Measurements from ENCODE around the gene UCP2. TPM values are rescaled to one million over a fixed set of nuclear protein-coding genes. Genes with fewer than 3 reads are reported as not detected.

The UCP2 gene
- total RNA-seq, 1 donor from 2014 or later = 12.8 TPM

DNA sequence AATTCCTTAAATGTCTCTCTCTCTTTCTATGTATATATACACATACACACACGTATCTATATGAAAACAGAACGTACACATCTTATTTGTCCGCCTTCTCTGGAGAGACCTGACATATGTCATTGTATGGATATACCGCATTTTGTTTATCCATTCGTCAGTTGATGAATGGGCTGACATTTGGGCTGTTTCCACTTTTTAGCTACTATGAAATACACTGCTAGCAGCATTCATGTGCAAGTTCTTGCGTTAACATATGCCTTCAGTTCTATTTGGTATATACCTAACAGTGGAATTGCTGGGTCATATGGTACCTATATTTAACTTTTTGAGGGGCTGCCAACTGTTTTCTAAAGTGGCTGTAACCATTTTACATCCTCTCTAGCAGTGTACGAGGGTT, 49.9 kb downstream of the UCP2 start:
- Mint-ChIP-seq H3K4me3 (ENCODE audit: unreplicated experiment) (no peak overlapping the region), H3K4me1 (ENCODE audit: unreplicated experiment) (no peaks in the 10 kb centered on the region), H3K27me3 (ENCODE audit: unreplicated experiment) (no peaks in the 10 kb centered on the region), H3K36me3 (ENCODE audit: low read depth, unreplicated experiment) (peaks cover 3% of the 10 kb centered on the region), H3K9me3 (ENCODE audit: unreplicated experiment) (no peaks in the 10 kb centered on the region), H3K27ac (ENCODE audit: unreplicated experiment) (no peak overlapping the region)
- TF ChIP-seq CTCF (IDR thresholded peaks at IDR 0.05; ENCODE audit: unreplicated experiment) = no peak
- no peak for DNase-seq (ENCODE audit: low spot score)

- H3K4me3 Mint-ChIP-seq (ENCODE audit: unreplicated experiment) = no peak overlapping the region
- no peak for DNase-seq (ENCODE audit: low spot score)
- no peaks in the 10 kb centered on the region for H3K27me3 Mint-ChIP-seq (ENCODE audit: unreplicated experiment)
- H3K9me3 Mint-ChIP-seq (ENCODE audit: unreplicated experiment) = no peaks in the 10 kb centered on the region
- no peak for TF ChIP-seq CTCF (IDR thresholded peaks at IDR 0.05; ENCODE audit: unreplicated experiment)
- peaks cover 12% of the 10 kb centered on the region for H3K36me3 Mint-ChIP-seq (ENCODE audit: low read depth, unreplicated experiment)
- H3K4me1 Mint-ChIP-seq (ENCODE audit: unreplicated experiment) = no peaks in the 10 kb centered on the region
- H3K27ac Mint-ChIP-seq (ENCODE audit: unreplicated experiment) = no peak overlapping the region
Observed at GRCh38 chr11:73931951-73932350, 50.7 kb downstream of the UCP2 start.

DNA sequence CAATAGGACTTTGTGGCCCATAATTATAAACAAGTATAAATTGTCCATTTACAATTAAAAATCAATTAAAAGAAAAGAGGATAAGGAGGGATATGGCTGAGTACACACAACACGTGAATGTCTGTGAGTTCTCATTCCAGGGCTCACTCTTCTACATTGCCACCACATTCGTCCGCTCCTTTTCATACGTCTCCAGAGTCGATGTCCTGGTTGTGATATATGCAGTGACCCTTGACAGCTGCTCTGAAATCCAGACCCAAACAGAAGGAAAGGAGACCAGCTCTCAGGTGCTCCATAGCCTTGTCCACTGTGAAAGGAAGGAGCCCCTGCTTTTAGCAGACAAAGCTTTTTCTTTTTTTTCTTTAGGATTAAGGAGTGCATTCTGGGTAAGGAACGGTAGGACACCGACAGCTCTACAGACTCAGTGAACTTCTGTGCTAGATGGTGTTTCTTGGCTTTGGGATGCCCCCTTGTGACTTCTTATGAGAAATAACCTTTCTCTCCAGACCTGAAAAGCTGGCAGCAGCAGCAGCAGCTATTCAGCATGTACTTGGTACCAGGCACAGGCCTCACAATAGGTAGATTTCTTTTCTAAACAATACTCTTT, 51.5 kb downstream of the UCP2 start:
- no peaks in the 10 kb centered on the region for H3K9me3 Mint-ChIP-seq (ENCODE audit: unreplicated experiment)
- no peak overlapping the region for H3K27ac Mint-ChIP-seq (ENCODE audit: unreplicated experiment)
- H3K4me3 Mint-ChIP-seq (ENCODE audit: unreplicated experiment) = no peak overlapping the region
- H3K36me3 Mint-ChIP-seq (ENCODE audit: low read depth, unreplicated experiment) = peaks cover 15% of the 10 kb centered on the region
- DNase-seq (ENCODE audit: low spot score) = peak; percentile 31
- peak; percentile 21 for TF ChIP-seq CTCF (IDR thresholded peaks at IDR 0.05; ENCODE audit: unreplicated experiment)
- no peaks in the 10 kb centered on the region for H3K4me1 Mint-ChIP-seq (ENCODE audit: unreplicated experiment)
- no peaks in the 10 kb centered on the region for H3K27me3 Mint-ChIP-seq (ENCODE audit: unreplicated experiment)

DNA sequence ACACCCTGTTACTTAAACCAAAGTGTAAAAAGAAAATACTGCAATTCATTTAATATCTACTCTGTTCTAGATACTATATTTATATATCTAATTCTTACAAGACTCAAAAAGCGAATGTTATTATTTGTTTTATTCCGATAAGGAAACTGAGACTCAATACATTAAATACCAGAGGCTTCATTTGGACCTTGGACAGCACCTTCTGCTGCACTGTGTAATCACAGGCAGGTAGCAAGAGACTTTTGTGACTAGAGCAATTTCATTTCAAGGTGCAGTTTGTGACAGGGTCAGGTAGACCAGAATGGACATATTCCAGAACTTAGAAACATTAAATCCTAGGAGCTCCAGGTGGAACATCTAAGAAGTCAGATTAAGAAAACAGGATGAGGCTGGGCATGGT, 53.3 kb downstream of the UCP2 start:
- no peaks in the 10 kb centered on the region for H3K9me3 Mint-ChIP-seq (ENCODE audit: unreplicated experiment)
- no peak for DNase-seq (ENCODE audit: low spot score)
- TF ChIP-seq CTCF (IDR thresholded peaks at IDR 0.05; ENCODE audit: unreplicated experiment) = no peak
- H3K4me3 Mint-ChIP-seq (ENCODE audit: unreplicated experiment) = no peak overlapping the region
- no peaks in the 10 kb centered on the region for H3K4me1 Mint-ChIP-seq (ENCODE audit: unreplicated experiment)
- no peaks in the 10 kb centered on the region for H3K27me3 Mint-ChIP-seq (ENCODE audit: unreplicated experiment)
- H3K27ac Mint-ChIP-seq (ENCODE audit: unreplicated experiment) = no peak overlapping the region
- H3K36me3 Mint-ChIP-seq (ENCODE audit: low read depth, unreplicated experiment) = peaks cover 18% of the 10 kb centered on the region

Other genes with a start within 250 kb of the UCP2 start
- 125 TPM for gene RAB6A, start 221.8 kb downstream of the UCP2 start, total RNA-seq (ENCODE audit: unreplicated experiment)
- 21.7 TPM for gene MRPL48, start 195.0 kb downstream of the UCP2 start, total RNA-seq (ENCODE audit: unreplicated experiment)
- 33.9 TPM for gene COA4, start 106.0 kb downstream of the UCP2 start, total RNA-seq (ENCODE audit: unreplicated experiment)
- gene PAAF1, start 105.8 kb downstream of the UCP2 start, total RNA-seq (ENCODE audit: unreplicated experiment) = 20.3 TPM
- 0.36 TPM for gene DNAJB13, start 31.8 kb downstream of the UCP2 start, total RNA-seq (ENCODE audit: unreplicated experiment)
- 1.6 TPM for gene UCP3, start 26.2 kb upstream of the UCP2 start, total RNA-seq (ENCODE audit: unreplicated experiment)
- 23.9 TPM for gene C2CD3, start 188.2 kb upstream of the UCP2 start, total RNA-seq (ENCODE audit: unreplicated experiment)
- 27.2 TPM for gene PPME1, start 188.4 kb upstream of the UCP2 start, total RNA-seq (ENCODE audit: unreplicated experiment)